Common myeloid progenitor, CD34-positive (primary cell): ENCODE results near the gene CNPY1.

ENCODE experiments used
- CTCF ChIA-PET: fragments of 350-600 bp; sonication (Branson Sonifier 250); formaldehyde crosslinking; loops from one replicate; lab custom pipeline; 2021; ENCODE audit warnings: antibody characterized with exemption; lab: Charles Lee
- POLR2A ChIA-PET: fragments of 350-600 bp; sonication (Branson Sonifier 250); formaldehyde crosslinking; loops from one replicate; lab custom pipeline; 2021; ENCODE audit warnings: antibody characterized with exemption; lab: Charles Lee
- DNase-seq, 3 donors: peaks; one replicate each; pipeline versions ENCODE4 v3.0.0 to v3.0.0-alpha.2; 2013
- H3K27ac ChIP-seq, 2 experiments: 1 replicate in 1 of 2; 2 replicates in 1 of 2; pipeline ENCODE4 v1.7.0; 2013; ENCODE audit warnings: inconsistent platforms in 2 of 2, low read length in 2 of 2, mild to moderate bottlenecking in 2 of 2, low read depth in 1 of 2, moderate library complexity in 1 of 2; ENCODE audit not compliant: severe bottlenecking in 2 of 2, insufficient read depth in 1 of 2, poor library complexity in 1 of 2
- H3K27me3 ChIP-seq, 5 experiments: replicated peaks in 2 of 5; 1 replicate in 3 of 5; 2 replicates in 2 of 5; pipeline versions ENCODE4 v1.6.1 to v1.7.0; 2013; ENCODE audit warnings: low read length in 4 of 5, mild to moderate bottlenecking in 2 of 5, moderate library complexity in 2 of 5, inconsistent platforms in 1 of 5; ENCODE audit not compliant: insufficient read depth in 5 of 5, control insufficient read depth in 4 of 5
- H3K36me3 ChIP-seq, 4 experiments: 1 replicate in 2 of 4; 2 replicates in 2 of 4; pipeline versions ENCODE4 v1.6.1 to v1.7.0; 2013; ENCODE audit warnings: low read length in 3 of 4, control low read depth in 1 of 4, mild to moderate bottlenecking in 1 of 4; ENCODE audit not compliant: control insufficient read depth in 4 of 4, insufficient read depth in 4 of 4
- H3K4me1 ChIP-seq, 4 experiments: 1 replicate in 3 of 4; 2 replicates in 1 of 4; pipeline versions ENCODE4 v1.6.1 to v1.7.1; 2013; ENCODE audit warnings: low read length in 3 of 4, mild to moderate bottlenecking in 3 of 4, control low read depth in 1 of 4, inconsistent platforms in 1 of 4, moderate library complexity in 1 of 4; ENCODE audit not compliant: control insufficient read depth in 4 of 4, insufficient read depth in 4 of 4; ENCODE audit errors: control extremely low read depth in 1 of 4
- H3K4me3 ChIP-seq, 7 experiments: 1 replicate in 4 of 7; 2 replicates in 3 of 7; pipeline versions ENCODE4 v1.5.1 to v1.7.0; 2013; ENCODE audit warnings: mild to moderate bottlenecking in 7 of 7, low read length in 6 of 7, moderate library complexity in 6 of 7, inconsistent platforms in 2 of 7, low read depth in 2 of 7, control low read depth in 1 of 7; ENCODE audit not compliant: insufficient read depth in 4 of 7, control insufficient read depth in 1 of 7; ENCODE audit errors: extremely low read depth in 1 of 7
- H3K9me3 ChIP-seq, 5 experiments: 1 replicate in 4 of 5; 2 replicates in 1 of 5; pipeline versions ENCODE4 v1.6.1 to v1.7.1; 2013; ENCODE audit warnings: low read length in 4 of 5, mild to moderate bottlenecking in 2 of 5, inconsistent platforms in 1 of 5, low read depth in 1 of 5, moderate library complexity in 1 of 5; ENCODE audit not compliant: control insufficient read depth in 4 of 5, insufficient read depth in 2 of 5; ENCODE audit errors: control extremely low read depth in 1 of 5
- WGBS: methylation state at CpG from one replicate; pipeline ENCODE4 v1.1.5; 2013; ENCODE audit not compliant: insufficient coverage; 5-methylcytosine and 5-hydroxymethylcytosine counted together

CNPY1 gene

DNA sequence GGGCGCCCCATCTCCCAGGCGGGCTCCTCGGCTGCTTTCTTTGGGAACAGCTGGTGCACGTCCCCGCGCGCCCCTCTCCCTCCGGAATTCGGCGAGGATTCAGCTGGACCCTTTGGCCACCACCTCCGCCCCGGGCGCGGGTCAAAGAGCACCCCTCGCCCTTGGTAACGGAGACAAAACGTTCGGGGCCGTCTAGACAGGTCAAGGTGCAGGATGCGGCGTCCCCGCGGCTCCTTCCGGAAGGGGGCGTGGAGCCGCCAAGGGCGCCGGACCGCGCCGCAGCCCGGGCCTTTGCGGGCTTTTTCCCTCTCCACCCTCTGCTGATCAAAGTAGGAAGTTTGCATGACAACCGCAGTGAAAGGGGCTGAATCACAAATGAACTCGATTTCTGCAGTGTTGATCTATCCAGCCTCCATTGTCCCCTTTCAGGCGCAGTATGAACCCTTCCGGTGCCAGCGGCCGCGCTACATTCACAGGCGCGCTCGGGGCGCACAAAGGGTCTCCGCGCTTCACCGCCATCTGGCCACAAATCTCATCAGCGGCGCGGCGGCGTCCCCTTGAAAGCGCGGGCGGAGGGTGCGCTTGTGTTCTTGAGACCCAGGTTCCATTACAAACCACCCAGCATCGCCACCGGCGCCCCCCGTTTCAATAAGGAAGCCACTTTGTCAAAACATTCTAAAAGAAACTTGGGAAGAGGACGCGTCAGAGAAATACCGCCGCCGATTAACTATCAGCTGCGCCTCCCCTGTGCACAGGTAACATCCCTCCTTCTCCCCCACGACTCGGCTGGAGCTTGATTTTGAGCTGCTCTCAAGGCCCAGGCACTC lies 36.4 kb downstream of the CNPY1 start:
- ChIA-PET CTCF (interaction anchor here (0.9 to 2.0 kb wide), 2 partner anchors 25 to 44 kb away, joined by 3 to 8 read pairs; no protein-coding TSS in a partner anchor), POLR2A (no interaction called here)
- peaks cover 48 to 98% (median 64%) of the 10 kb centered on the region in 5 experiments for H3K27me3 ChIP-seq
- DNase-seq, result peak in 2 of 3 donors; percentile 38
- peaks cover 0 to 11% (median 6%) of the 10 kb centered on the region in 4 experiments for H3K4me1 ChIP-seq
- no peaks in the 10 kb centered on the region for H3K9me3 ChIP-seq
- peak overlapping the region in 3 of 7 experiments; percentile 19 to 53 (median 28) for H3K4me3 ChIP-seq
- WGBS, result 5% methylated on average over 61 of the region's 68 CpGs
- H3K36me3 ChIP-seq, result no peaks in the 10 kb centered on the region
- no peak overlapping the region for H3K27ac ChIP-seq

- ChIA-PET CTCF (no interaction called here), POLR2A (no interaction called here)
- Histone ChIP-seq H3K9me3 (no peaks in the 10 kb centered on the region), H3K27me3 (peaks cover 53 to 100% (median 66%) of the 10 kb centered on the region in 5 experiments), H3K36me3 (no peaks in the 10 kb centered on the region), H3K4me1 (peaks cover 0 to 11% (median 6%) of the 10 kb centered on the region in 4 experiments), H3K4me3 (no peak overlapping the region), H3K27ac (no peak overlapping the region)
- DNase-seq, result peak in 1 of 3 donors; percentile 41
- WGBS, result 10% methylated on average over 15 of the region's 16 CpGs
Observed at GRCh38 chr7:155509359-155509724, 37.0 kb downstream of the CNPY1 start.

GRCh38 chr7:155508376-155509358 lies 37.7 kb downstream of the CNPY1 start:
- CTCF ChIA-PET, result no interaction called here
- H3K4me1 ChIP-seq, result peaks cover 0 to 11% (median 6%) of the 10 kb centered on the region in 4 experiments
- peaks cover 51 to 98% (median 69%) of the 10 kb centered on the region in 5 experiments for H3K27me3 ChIP-seq
- WGBS, result 8% methylated on average over 23 of the region's 29 CpGs
- H3K4me3 ChIP-seq, result no peak overlapping the region
- no peaks in the 10 kb centered on the region for H3K9me3 ChIP-seq
- H3K36me3 ChIP-seq, result no peaks in the 10 kb centered on the region
- peak in 1 of 3 donors; percentile 26 for DNase-seq
- H3K27ac ChIP-seq, result no peak overlapping the region
- POLR2A ChIA-PET, result no interaction called here

DNA sequence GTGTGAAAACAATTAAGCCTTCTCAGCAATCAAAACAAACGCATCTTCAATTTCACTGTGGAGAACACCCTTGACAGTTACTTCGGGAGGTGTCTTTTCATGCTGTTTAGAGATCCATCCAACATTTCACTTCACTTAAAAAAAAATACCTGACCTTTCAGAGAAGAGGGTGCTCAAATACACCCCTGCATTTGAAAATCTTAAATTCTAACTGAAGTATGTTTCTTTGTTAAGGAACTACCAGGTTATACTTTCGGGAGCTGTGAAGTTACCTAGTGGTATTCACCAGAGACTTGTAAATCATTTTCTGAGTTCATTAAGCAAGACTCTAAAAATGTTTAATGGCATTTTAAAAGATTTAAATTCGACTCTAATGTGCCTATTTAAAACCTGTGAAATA lies 38.8 kb downstream of the CNPY1 start:
- no CpG with 5 or more reads among the region's 4 CpGs for WGBS
- ChIA-PET CTCF (interaction anchor here (1.2 kb wide), 1 partner anchor 51 kb away, joined by 3 read pairs; no protein-coding TSS in a partner anchor), POLR2A (no interaction called here)
- Histone ChIP-seq H3K27ac (no peak overlapping the region), H3K9me3 (no peaks in the 10 kb centered on the region), H3K4me1 (peaks cover 0 to 11% (median 6%) of the 10 kb centered on the region in 4 experiments), H3K36me3 (no peaks in the 10 kb centered on the region), H3K4me3 (no peak overlapping the region), H3K27me3 (peaks cover 53 to 98% (median 66%) of the 10 kb centered on the region in 5 experiments)
- no peak for DNase-seq

- H3K27me3 ChIP-seq, result peaks cover 51 to 98% (median 65%) of the 10 kb centered on the region in 5 experiments
- H3K4me3 ChIP-seq, result no peak overlapping the region
- H3K4me1 ChIP-seq, result peaks cover 0 to 11% (median 6%) of the 10 kb centered on the region in 4 experiments
- DNase-seq, result peak in 2 of 3 donors; percentile 44 to 58
- ChIA-PET CTCF (interaction anchor here (1.2 kb wide), 1 partner anchor 50 kb away, joined by 3 read pairs; no protein-coding TSS in a partner anchor), POLR2A (no interaction called here)
- H3K27ac ChIP-seq, result no peak overlapping the region
- no peaks in the 10 kb centered on the region for H3K36me3 ChIP-seq
- H3K9me3 ChIP-seq, result no peaks in the 10 kb centered on the region
- WGBS, result 17% methylated on average over 5 of the region's 14 CpGs
Observed at GRCh38 chr7:155506854-155507337, 39.5 kb downstream of the CNPY1 start.

GRCh38 chr7:155505422-155505793 lies 41.0 kb downstream of the CNPY1 start:
- Histone ChIP-seq H3K4me1 (peaks cover 0 to 11% (median 6%) of the 10 kb centered on the region in 4 experiments), H3K27ac (no peak overlapping the region), H3K27me3 (peaks cover 49 to 98% (median 59%) of the 10 kb centered on the region in 5 experiments), H3K4me3 (no peak overlapping the region), H3K36me3 (no peaks in the 10 kb centered on the region), H3K9me3 (peaks cover 0 to 7% (median 4%) of the 10 kb centered on the region in 5 experiments)
- ChIA-PET POLR2A (no interaction called here), CTCF (no interaction called here)
- DNase-seq, result no peak
- 22% methylated on average over 1 of the region's 3 CpGs for WGBS
